Endothelial cell of hepatic sinusoid (primary cell): ENCODE results near the gene NUAK2.

Source experiments
- in situ Hi-C: cut with HindIII; loops from 2 replicates; pipeline ENCODE4 v1.10.0; 2017; ENCODE audit warnings: low sequenced_read_pairs

The NUAK2 gene

DNA sequence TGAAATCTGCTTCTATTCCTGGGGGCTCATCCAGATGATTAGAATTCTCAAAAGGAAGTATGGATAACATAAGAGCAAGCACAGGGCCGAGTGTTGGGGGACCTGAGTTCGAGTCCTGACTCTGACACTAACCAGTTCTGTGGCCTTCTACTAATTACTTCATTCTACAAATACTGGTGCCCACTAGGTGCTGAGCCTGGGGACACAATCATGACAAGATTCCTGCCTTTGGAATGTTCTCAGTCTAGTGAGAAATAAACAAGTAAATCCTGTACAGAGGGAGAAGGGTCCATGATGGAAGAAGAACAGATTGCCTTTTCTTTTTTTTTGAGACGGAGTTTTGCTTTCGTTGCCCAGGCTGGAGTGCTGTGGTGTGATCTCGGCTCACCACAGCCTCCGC is 2.2 kb upstream of the NUAK2 start:
- in situ Hi-C loops: no loop called here

GRCh38 chr1:205321959-205322283 is 376 bp upstream of the NUAK2 start:
- in situ Hi-C loops: no loop called here

DNA sequence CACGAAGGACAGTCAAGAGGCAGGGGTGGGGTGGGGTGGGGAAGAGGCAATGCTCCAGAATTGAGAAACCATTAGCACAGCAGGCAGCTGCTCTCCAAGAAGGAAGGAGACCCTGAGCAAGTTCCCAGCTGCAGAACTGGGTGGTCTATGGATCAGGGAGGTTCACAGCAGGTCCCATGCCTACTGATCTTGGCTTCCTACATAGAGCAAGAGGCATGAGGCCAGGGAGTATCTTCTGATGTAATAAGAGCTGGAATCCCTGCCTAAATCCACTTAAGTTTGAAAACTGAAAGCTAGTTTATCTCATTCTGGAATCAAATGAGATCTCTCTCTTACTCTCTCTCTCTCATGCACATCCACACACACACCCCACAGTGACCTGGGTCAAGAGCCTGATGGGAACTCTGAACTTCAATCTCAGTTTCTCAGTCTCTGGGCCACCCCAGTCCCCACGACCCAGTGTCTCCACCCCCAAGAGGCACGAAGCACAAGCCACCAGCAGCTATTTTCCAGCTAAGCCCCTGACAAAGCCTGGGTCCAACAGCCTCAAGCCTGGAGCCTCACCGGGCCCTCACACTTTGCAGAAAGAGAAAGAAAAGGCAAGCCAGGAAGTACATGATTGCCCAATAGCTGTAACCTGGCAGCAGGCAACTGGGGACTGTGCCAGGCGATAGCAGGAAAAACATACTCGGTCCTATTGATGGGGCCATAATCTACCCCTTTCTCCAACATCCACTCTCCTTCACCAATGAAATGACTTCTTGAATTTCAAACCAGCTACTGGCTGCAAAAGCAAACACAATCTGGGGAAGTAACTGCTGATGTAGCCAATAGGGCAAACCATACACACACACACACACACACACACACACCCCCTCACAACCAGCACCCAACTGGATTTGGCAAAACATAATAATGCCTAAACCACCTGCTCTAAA is 2.2 kb downstream of the NUAK2 start:
- in situ Hi-C loops: no loop called here

DNA sequence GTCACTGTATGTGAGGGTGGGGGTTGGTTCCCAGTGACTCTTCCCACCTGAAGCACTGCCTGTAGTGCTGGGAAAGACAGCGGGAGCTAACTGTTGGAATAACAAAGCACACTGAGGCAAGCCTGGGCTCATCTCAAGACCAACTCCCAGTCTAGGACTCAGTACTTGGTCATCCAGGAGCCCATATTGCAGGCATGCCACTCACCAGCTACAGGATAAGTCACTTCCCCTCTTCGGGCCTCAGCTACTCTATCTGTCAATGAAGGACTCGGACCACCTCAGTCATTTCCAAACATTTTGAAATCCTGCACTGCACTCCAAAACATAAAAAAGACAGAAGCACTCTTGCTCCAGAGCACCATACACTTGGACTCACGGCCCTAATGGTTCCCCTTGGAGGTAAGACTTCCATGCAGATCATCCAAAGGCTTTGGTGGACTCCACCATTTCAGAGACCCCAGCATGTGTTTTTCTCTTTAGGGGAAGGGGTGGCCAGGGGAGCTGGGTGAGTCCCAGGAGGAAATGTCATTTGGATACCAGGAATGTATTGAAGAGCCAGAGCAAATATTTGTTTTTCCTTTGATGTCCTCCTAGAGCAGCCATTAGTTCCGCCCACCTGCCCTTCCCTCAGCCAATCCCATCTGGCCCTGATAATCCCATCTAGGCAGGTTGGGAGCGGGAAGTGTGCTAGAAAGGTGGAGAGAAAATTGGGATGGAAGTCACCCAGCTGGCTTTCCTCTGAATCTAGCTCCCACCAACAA is 3.1 kb downstream of the NUAK2 start:
- in situ Hi-C loops: no loop called here

GRCh38 chr1:205317311-205317917 is 4.1 kb downstream of the NUAK2 start:
- in situ Hi-C loops: no loop called here

GRCh38 chr1:205316161-205316566 is 5.4 kb downstream of the NUAK2 start:
- in situ Hi-C loops: no loop called here

GRCh38 chr1:205315008-205315618 is 6.4 kb downstream of the NUAK2 start:
- in situ Hi-C loops: no loop called here

DNA sequence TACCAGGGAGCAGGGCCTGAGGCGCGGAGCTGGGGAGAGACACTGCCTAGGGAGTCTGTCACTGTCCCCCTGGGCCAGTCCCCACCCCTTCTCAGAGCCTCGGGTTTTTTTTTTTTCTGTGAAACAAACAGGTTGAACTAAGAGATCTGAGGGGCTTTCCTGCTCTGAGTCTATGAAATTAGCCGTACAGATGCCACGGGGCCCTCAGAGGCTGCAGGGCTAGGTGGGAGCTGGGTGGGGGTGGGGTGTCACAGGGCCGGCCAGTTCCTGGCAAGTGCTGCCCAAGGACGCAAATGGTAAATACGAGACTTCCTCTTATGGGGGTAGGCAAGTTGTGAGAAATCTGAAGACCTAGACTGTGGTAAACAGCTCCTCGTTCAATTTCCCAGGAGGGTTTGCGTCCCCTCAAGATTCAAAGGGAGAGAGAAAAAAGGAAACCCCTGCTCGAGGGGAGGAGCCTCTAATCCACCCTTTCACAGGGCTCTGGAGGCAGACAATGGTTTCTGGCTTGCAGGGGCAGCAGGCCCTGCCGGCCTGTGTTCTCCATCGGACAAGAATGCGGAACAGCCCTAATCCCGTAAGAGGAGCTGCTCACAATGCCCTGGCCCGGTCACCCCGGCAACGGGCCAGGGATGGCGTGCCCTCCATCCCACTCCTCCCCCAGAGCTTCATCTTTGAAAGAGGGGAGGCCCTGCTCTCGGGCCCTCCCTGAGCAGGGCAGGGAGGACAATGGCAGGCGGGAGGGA is 7.8 kb downstream of the NUAK2 start:
- in situ Hi-C loops: no loop called here

GRCh38 chr1:205312866-205313562 is 8.5 kb downstream of the NUAK2 start:
- in situ Hi-C loops: no loop called here

GRCh38 chr1:205310976-205311704 is 10.4 kb downstream of the NUAK2 start:
- in situ Hi-C loops: no loop called here

DNA sequence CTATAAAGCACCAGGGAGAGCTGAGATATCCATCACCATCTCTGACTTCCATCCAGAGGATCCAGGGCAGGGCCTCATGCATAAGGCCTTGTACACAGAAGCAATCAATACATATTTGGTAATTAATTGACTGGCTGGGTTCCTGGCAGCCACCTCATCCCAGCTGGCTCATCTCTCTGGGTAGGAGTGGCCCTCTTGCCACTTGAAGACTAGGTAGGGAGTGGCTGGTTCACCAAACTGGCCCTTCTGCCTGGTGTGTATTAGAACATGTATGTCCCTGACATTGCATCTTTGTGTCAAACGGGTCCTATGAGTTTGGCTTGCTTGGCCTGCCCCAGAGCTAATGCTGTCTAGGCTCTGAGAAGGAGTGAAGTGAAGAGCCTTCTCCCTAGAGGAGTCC is 11.8 kb downstream of the NUAK2 start:
- in situ Hi-C loops: no loop called here

DNA sequence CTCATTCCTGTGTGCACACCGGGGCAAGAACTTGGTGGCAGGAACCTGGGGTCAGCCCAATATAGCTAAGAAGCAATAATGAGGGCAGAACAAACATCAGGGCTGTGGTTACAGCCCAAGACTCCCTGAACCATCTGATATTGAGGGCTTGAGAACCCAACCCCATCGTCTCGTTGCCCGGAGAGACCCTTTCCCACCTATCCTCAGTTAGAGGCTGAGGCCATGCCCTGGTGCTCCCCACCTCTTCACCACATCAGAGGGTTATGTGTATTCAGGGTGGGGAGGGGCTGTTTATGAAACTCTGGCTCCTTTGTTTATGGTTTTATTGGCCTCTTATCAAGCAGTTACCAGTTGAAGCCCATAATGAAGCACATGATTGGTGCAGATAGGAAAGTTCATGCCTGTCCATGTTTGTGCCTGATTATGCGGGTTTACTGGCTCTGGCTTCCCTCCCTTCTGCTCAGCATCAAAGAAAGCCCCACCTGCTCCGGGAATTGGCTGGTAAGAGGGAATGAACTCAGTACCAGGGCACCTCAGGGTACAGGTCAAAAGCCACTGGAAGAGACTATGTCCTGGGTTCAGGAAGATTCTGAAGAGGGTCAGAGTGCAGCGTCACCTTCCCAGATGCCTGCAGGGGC is 14.5 kb downstream of the NUAK2 start:
- in situ Hi-C loops: no loop called here

DNA sequence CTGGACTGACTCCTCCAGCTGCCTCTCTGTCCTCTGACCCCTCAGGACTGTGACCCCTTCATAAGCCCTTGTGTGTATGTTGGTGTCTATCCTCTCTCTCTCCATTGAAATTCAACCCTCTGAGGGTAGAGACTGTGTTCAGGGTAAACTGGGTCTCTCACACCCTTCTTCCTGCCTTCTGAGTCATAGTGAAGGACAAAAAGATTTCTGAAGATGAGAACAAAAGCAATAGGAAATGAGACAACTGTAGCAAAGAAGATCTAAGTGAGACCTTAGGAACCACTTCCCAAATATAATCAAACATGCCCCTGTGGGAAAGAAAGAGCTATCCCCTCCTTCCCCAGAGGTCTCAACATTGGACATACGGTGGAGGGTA is 16.9 kb downstream of the NUAK2 start:
- in situ Hi-C loops: no loop called here

- in situ Hi-C loops: no loop called here
These were observed 17.4 kb downstream of the NUAK2 start for GRCh38 chr1:205304046-205304694.

GRCh38 chr1:205303247-205303888 is 18.2 kb downstream of the NUAK2 start:
- in situ Hi-C loops: no loop called here

GRCh38 chr1:205301842-205302588 is 19.5 kb downstream of the NUAK2 start:
- in situ Hi-C loops: no loop called here

DNA sequence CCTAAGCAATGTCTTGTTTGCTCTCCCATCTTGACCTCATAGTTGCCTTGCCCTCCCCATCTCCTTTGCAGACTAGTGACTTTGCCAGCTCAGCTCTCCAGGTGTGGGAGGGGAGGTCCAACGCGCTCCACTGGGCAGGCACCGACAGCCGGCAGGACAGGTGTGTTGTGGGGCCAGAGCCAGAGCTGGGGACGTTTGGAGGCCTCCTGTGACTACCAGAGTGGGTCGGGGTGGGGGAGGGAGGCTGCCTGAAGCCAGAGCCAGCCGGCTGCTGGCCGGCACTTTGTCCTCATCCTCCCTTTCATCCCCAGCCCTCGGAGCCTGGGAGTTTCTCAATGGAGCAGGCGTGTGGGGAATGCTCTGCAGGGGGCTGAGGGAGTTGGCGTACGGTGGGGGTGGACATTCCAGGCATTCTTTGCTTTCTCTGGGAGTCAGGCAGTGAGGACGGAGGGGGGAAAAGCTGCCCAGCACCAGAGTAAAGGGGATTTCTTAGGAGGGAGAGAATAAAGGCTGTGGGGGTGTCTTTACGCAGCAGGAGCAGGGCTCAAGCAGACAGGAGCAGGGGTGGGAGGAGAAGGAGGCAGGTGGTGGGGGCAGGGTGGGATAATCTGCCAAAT is 20.2 kb downstream of the NUAK2 start:
- in situ Hi-C loops: no loop called here
